ENCODE results near the gene MYL12A. TPM values are rescaled to one million over a fixed set of nuclear protein-coding genes. Genes with fewer than 3 reads are reported as not detected.

Gene MYL12A
- total RNA-seq, 4 donors from 2014 or later = 526 to 2,307 (median 1,474) TPM

DNA sequence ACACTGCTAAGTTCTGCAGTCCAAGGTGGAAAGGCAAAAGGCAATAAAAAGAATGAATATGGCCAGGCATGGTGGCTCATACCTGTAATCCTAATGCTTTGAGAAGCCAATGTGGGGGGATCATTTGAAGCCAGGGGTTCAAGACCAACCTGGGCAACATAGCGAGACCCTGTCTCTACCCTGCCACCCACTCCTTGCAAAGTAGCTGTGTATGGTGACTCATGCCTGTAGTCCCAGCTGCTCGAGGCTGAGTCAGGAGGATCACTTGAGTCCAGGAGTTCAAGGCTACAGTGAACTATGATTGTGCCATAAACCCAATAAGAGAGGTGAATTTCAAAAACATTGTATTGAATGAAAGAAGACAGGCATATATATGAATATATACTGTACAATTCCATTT, 16.8 kb downstream of the MYL12A start:
- no peak for ATAC-seq
- Histone ChIP-seq H3K27me3 (no peaks in the 10 kb centered on the region), H3K4me3 (peak overlapping the region in 2 of 4 donors; percentile 73 to 80), H3K4me1 (peaks cover 71 to 83% of the 10 kb centered on the region in 2 donors), H3K27ac (peak overlapping the region in 1 of 4 donors; percentile 99), H3K36me3 (no peaks in the 10 kb centered on the region), H3K9me3 (no peaks in the 10 kb centered on the region)
- DNase-seq = no peak
- intact Hi-C loops (cut with DNase I; ENCODE audit: low total_unique reads) = loop anchor here (5.0 kb wide), 2 partner anchors 252 to 333 kb away; partner anchors contain the start of gene LPIN2
- TF ChIP-seq, protein P1, sequence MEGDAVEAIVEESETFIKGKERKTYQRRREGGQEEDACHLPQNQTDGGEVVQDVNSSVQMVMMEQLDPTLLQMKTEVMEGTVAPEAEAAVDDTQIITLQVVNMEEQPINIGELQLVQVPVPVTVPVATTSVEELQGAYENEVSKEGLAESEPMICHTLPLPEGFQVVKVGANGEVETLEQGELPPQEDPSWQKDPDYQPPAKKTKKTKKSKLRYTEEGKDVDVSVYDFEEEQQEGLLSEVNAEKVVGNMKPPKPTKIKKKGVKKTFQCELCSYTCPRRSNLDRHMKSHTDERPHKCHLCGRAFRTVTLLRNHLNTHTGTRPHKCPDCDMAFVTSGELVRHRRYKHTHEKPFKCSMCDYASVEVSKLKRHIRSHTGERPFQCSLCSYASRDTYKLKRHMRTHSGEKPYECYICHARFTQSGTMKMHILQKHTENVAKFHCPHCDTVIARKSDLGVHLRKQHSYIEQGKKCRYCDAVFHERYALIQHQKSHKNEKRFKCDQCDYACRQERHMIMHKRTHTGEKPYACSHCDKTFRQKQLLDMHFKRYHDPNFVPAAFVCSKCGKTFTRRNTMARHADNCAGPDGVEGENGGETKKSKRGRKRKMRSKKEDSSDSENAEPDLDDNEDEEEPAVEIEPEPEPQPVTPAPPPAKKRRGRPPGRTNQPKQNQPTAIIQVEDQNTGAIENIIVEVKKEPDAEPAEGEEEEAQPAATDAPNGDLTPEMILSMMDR (IDR thresholded peaks at IDR 0.05 in 4 of 5, conservative IDR thresholded peaks at IDR 0.05 in 1 of 5) = no peak
- TF ChIP-seq POLR2A (IDR thresholded peaks at IDR 0.05) = no peak
- in situ Hi-C loops (cut with MboI; ENCODE audit: low sequenced_read_pairs in 4 of 4) = loop anchor here in 1 of 4 donors (25.0 kb wide), 1 partner anchor 702 kb away; the partner anchor contains the start of genes METTL4 and NDC80

DNA sequence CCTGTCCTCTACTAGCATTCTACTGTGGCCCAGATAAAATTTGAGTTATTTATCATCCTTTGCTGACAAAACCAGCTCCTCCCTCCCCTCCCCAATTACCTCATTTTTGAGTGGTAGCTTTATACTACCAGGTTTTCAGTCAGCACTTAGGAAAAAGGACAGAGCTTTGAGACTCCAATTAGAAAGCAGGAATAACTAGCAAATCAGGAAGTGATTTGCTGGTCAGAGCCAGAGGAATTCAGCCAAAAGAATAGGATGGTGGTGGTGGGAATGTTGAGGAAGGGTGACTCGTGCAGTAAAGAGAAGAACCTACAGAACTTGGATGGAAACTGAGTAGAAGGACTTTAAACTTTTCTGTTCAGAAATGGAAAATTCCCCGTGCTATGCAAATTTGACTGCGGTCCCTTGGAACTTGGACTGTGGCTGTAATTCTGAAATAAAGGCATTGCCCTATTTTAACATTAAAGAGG, 18.0 kb downstream of the MYL12A start:
- Histone ChIP-seq H3K4me1 (peaks cover 74 to 75% of the 10 kb centered on the region in 2 donors), H3K27ac (peak overlapping the region in 3 of 4 donors; percentile 5 to 14 (median 9)), H3K4me3 (peak overlapping the region in 1 of 4 donors; percentile 20), H3K27me3 (no peaks in the 10 kb centered on the region), H3K36me3 (no peaks in the 10 kb centered on the region), H3K9me3 (no peaks in the 10 kb centered on the region)
- intact Hi-C loops (cut with DNase I; ENCODE audit: low total_unique reads) = no loop called here
- in situ Hi-C loops (cut with MboI; ENCODE audit: low sequenced_read_pairs in 4 of 4) = loop anchor here in 1 of 4 donors (25.0 kb wide), 1 partner anchor 703 kb away; the partner anchor contains the start of genes METTL4 and NDC80
- TF ChIP-seq POLR2A (IDR thresholded peaks at IDR 0.05) = no peak
- TF ChIP-seq, protein P1 (IDR thresholded peaks at IDR 0.05 in 4 of 5, conservative IDR thresholded peaks at IDR 0.05 in 1 of 5) = no peak
- no peak for ATAC-seq
- no peak for DNase-seq

DNA sequence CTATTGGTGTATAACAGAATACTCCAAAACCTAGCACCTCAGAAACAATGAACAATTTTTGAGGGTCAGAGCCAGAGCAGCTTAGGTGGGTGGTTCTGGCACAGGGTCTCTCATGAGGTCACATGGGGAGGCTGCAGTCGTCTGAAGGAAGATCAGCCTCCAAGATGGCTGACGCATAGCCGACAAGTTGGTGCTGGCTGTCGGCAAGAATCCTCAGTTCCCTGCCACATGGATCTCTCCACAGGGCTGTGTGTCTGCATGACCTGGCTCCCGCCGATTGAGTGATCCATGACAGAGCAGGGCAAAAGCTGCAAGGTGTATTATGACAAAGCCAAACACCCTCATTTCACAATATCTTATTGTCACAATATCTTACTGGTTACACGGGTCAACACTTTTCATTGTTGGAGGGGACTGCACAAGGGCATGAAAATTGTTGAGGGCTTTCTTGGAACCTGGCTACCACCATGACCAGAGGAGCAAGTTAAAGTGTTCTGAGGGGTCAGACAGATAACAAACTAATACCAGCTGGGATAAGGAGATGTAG, 18.5 kb downstream of the MYL12A start:
- TF ChIP-seq, protein P1 (IDR thresholded peaks at IDR 0.05 in 4 of 5, conservative IDR thresholded peaks at IDR 0.05 in 1 of 5) = no peak
- TF ChIP-seq POLR2A (IDR thresholded peaks at IDR 0.05) = no peak
- Histone ChIP-seq H3K9me3 (no peaks in the 10 kb centered on the region), H3K27me3 (no peaks in the 10 kb centered on the region), H3K4me1 (peaks cover 71 to 74% of the 10 kb centered on the region in 2 donors), H3K36me3 (no peaks in the 10 kb centered on the region), H3K4me3 (peak overlapping the region in 1 of 4 donors; percentile 20), H3K27ac (peak overlapping the region in 3 of 4 donors; percentile 5 to 14 (median 9))
- in situ Hi-C loops (cut with MboI; ENCODE audit: low sequenced_read_pairs in 4 of 4) (loop anchor here in 1 of 4 donors (25.0 kb wide), 1 partner anchor 704 kb away; the partner anchor contains the start of genes METTL4 and NDC80), intact Hi-C loops (cut with DNase I; ENCODE audit: low total_unique reads) (no loop called here)
- no peak for ATAC-seq
- DNase-seq = peak in 1 of 2 donors; percentile 39

DNA sequence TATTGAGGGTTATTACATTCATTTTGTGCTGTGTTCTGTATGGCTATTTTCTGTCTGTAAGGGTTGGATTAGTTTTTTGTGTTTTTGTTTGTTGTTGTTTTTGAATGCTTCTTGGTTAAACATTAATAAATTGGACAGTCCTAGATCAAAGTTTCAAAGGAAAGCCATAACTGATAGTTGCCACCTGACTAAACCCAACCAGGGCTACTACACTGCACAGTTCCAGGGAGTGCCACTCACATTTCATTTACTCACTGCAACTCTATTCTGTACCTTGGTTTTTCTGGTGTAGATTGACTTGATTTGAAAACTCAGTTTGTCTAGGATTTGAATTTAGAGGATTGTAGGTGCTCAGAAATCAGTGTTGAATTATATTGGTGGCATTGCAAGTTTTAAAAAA, 20.7 kb downstream of the MYL12A start:
- Histone ChIP-seq H3K9me3 (no peaks in the 10 kb centered on the region), H3K27me3 (no peaks in the 10 kb centered on the region), H3K4me3 (no peak overlapping the region), H3K36me3 (peaks cover 0 to 9% of the 10 kb centered on the region in 2 donors), H3K4me1 (peaks cover 66 to 71% of the 10 kb centered on the region in 2 donors), H3K27ac (peak overlapping the region in 1 of 4 donors; percentile 4)
- DNase-seq (no peak), ATAC-seq (no peak)
- in situ Hi-C loops (cut with MboI; ENCODE audit: low sequenced_read_pairs in 4 of 4) (loop anchor here in 1 of 4 donors (25.0 kb wide), 1 partner anchor 706 kb away; the partner anchor contains the start of genes METTL4 and NDC80), intact Hi-C loops (cut with DNase I; ENCODE audit: low total_unique reads) (no loop called here)
- TF ChIP-seq POLR2A (IDR thresholded peaks at IDR 0.05) = no peak
- TF ChIP-seq, protein P1 (IDR thresholded peaks at IDR 0.05 in 4 of 5, conservative IDR thresholded peaks at IDR 0.05 in 1 of 5) = no peak
